Transverse colon (tissue), 4 donors: ENCODE measurements around the gene GLTPD2. TPM values are rescaled to one million over a fixed set of nuclear protein-coding genes. Genes with fewer than 3 reads are reported as not detected.
A peak's percentile ranks its signal among the peaks of the same experiment; 100 is the strongest.

Experiments
- DNase-seq: peaks from one replicate; pipeline ENCODE4 v3.0.0-alpha.2; 2019
- H3K27ac ChIP-seq, 4 donors: fragments of 200-600 bp; sonication (generic); 2 replicates each; pipeline ENCODE4 v1.5.1; 2016 to 2018; ENCODE audit warnings: inconsistent platforms in 4 of 4
- H3K27me3 ChIP-seq: fragments of 200-600 bp; sonication (generic); 2 replicates; pipeline ENCODE4 v1.5.1; 2017; ENCODE audit warnings: inconsistent platforms
- H3K36me3 ChIP-seq, 4 donors: fragments of 200-600 bp; sonication (generic); 2 replicates each; pipeline ENCODE4 v1.5.1; 2017 to 2019; ENCODE audit warnings: inconsistent platforms in 4 of 4
- H3K4me1 ChIP-seq, 4 donors: fragments of 200-600 bp; sonication (generic); 2 replicates each; pipeline ENCODE4 v1.5.1; 2017 to 2020; ENCODE audit warnings: inconsistent platforms in 4 of 4
- H3K4me3 ChIP-seq, 4 donors: fragments of 200-600 bp; sonication (generic); 1 replicate in 1 of 4; 2 replicates in 3 of 4; pipeline versions ENCODE4 v1.5.1 to v1.6.1; 2017 to 2019; ENCODE audit warnings: inconsistent platforms in 4 of 4
- H3K9me3 ChIP-seq, 2 donors: fragments of 200-600 bp; sonication (generic); 2 replicates each; pipeline ENCODE4 v1.5.1; 2017 to 2019; ENCODE audit warnings: inconsistent platforms in 2 of 2
- CTCF ChIP-seq, 5 experiments: fragments of 200-600 bp in 3 of 5; fragments of 450-650 bp in 2 of 5; sonication (generic) in 3 of 5; IDR thresholded peaks; 1 replicate in 2 of 5; 2 replicates in 3 of 5; pipeline ENCODE4 v1.5.1; 2016 to 2017; ENCODE audit warnings: antibody characterized with exemption in 5 of 5, inconsistent platforms in 3 of 5, mild to moderate bottlenecking in 2 of 5, moderate library complexity in 1 of 5
- EP300 ChIP-seq: sonication (generic); formaldehyde crosslinking; IDR thresholded peaks from one replicate; pipeline ENCODE4 v1.6.1; 2017; ENCODE audit warnings: antibody characterized with exemption, low read depth
- POLR2A ChIP-seq: fragments of 450-650 bp; IDR thresholded peaks from one replicate; pipeline ENCODE4 v1.6.1; 2016; ENCODE audit warnings: antibody characterized with exemption, mild to moderate bottlenecking, moderate library complexity
- POLR2AphosphoS5 ChIP-seq, 3 donors: sonication (generic); formaldehyde crosslinking; IDR thresholded peaks; one replicate each; pipeline ENCODE4 v1.6.1; 2016; ENCODE audit warnings: antibody characterized with exemption in 3 of 3
- WGBS, 2 donors: methylation state at CpG; one replicate each; pipeline ENCODE4 v1.1.5; 2018; ENCODE audit warnings: low coverage in 1 of 2; 5-methylcytosine and 5-hydroxymethylcytosine counted together
- in situ Hi-C, 4 donors: fragments of 200-750 bp; cut with MboI; loops; one replicate each; pipeline versions ENCODE4 v1.15.0 to v1.15.1; 2017; ENCODE audit warnings: low sequenced_read_pairs in 3 of 4, low pct_ligation_motif_present in 1 of 4, low pct_unique_long_range_greater_than_20kb in 1 of 4
- intact Hi-C: fragments of 100-400 bp; cut with DNase I; formaldehyde crosslinking; loops from one replicate; pipeline ENCODE4 v1.15.1; 2023; ENCODE audit warnings: low total_unique reads
- total RNA-seq, 4 donors: library from RNA; depleted of rRNA; stranded (reverse); fragments of >200 nt; gene quantifications; one replicate each; pipeline ENCODE4 v1.1.0, GENCODE V29; 2016

GLTPD2 gene
- total RNA-seq, 4 donors from 2014 or later = 0.41 to 1.7 TPM; not detected in 2

DNA sequence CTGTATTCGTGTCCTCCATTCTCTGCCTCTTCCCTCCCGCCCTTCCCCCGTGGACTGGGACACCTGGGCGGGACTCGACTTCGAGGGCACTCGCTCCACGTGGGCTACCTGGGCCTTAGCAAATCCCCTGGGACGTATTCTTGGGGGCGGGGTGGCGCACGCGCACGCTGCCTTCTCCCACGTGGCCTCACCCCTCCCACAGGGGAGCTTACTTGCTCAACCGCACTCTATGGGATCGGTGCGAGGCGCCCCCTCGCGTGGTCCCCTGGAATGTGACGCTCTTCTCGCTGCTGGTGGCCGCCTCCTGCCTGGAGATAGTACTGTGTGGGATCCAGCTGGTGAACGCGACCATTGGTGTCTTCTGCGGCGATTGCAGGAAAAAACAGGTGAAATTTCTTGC, 6.1 kb upstream of the GLTPD2 start:
- in situ Hi-C loops = loop anchor here (10.0 to 25.0 kb wide), 3 partner anchors 48 to 105 kb away; partner anchors contain the start of genes C17orf107 (in 2 of the 4), CXCL16 (in 1 of the 4), MED11 (in 1 of the 4) and ZMYND15 (in 1 of the 4)
- no peak for DNase-seq
- peaks cover 0 to 24% (median 21%) of the 10 kb centered on the region in 4 donors for H3K4me1 ChIP-seq
- H3K36me3 ChIP-seq = no peaks in the 10 kb centered on the region
- WGBS, 2 donors = 58 to 66% methylated on average over 8 to 28 of the region's 28 CpGs
- intact Hi-C loops = loop anchor here (10.0 kb wide), 1 partner anchor 48 kb away; the partner anchor contains the start of genes CXCL16, MED11 and ZMYND15
- H3K27ac ChIP-seq = no peak overlapping the region
- H3K9me3 ChIP-seq = no peaks in the 10 kb centered on the region
- TF ChIP-seq EP300 (no peak), CTCF (IDR thresholded peaks at IDR 0.05) (no peak), POLR2A (no peak), POLR2AphosphoS5 (IDR thresholded peaks at IDR 0.05) (no peak)
- H3K27me3 ChIP-seq = peaks cover 49% of the 10 kb centered on the region
- no peak overlapping the region for H3K4me3 ChIP-seq

- H3K4me3 ChIP-seq = peak overlapping the region in 1 of 4 donors; percentile 18
- peaks cover 11 to 39% (median 36%) of the 10 kb centered on the region in 4 donors for H3K4me1 ChIP-seq
- H3K36me3 ChIP-seq = no peaks in the 10 kb centered on the region
- no peak overlapping the region for H3K27ac ChIP-seq
- no peak for TF ChIP-seq POLR2AphosphoS5 (IDR thresholded peaks at IDR 0.05)
- TF ChIP-seq CTCF (IDR thresholded peaks at IDR 0.05) = no peak
- TF ChIP-seq POLR2A = no peak
- TF ChIP-seq EP300 = no peak
- H3K9me3 ChIP-seq = no peaks in the 10 kb centered on the region
- DNase-seq = no peak
- peaks cover 49% of the 10 kb centered on the region for H3K27me3 ChIP-seq
- WGBS, 2 donors = 22 to 41% methylated on average over 14 to 52 of the region's 61 CpGs
- in situ Hi-C loops (loop anchor here (10.0 to 25.0 kb wide), 3 partner anchors 51 to 102 kb away; partner anchors contain the start of genes C17orf107 (in 2 of the 4), CXCL16 (in 1 of the 4), MED11 (in 1 of the 4) and ZMYND15 (in 1 of the 4)), intact Hi-C loops (loop anchor here (5.0 to 10.0 kb wide), 2 partner anchors 51 to 102 kb away; partner anchors contain the start of genes CXCL16, MED11 and ZMYND15)
Observed at GRCh38 chr17:4785311-4786105, 3.3 kb upstream of the GLTPD2 start.

GRCh38 chr17:4786106-4786511, 2.7 kb upstream of the GLTPD2 start, which contains the start of gene VMO1:
Gene VMO1 (minus strand): TSS chr17:4786364. CDS start chr17:4786352, 12 bp downstream.
- WGBS, 2 donors = 30% methylated on average over 24 of the region's 24 CpGs; no CpG with 5 or more reads in 1 of the 2 donors
- peak within 1 kb of the TSS in 2 of 4 donors; percentile 7 to 21 for H3K4me3 ChIP-seq
- DNase-seq = peak; percentile 27
- H3K9me3 ChIP-seq = no peaks in the 10 kb centered on the region
- H3K27me3 ChIP-seq = peaks cover 49% of the 10 kb centered on the region
- in situ Hi-C loops = loop anchor here (10.0 to 25.0 kb wide), 3 partner anchors 51 to 101 kb away; partner anchors contain the start of genes C17orf107 (in 2 of the 4), CXCL16 (in 1 of the 4), MED11 (in 1 of the 4) and ZMYND15 (in 1 of the 4)
- H3K36me3 ChIP-seq = no peaks in the 10 kb centered on the region
- peaks cover 11 to 42% (median 38%) of the 10 kb centered on the region in 4 donors for H3K4me1 ChIP-seq
- TF ChIP-seq POLR2AphosphoS5 (IDR thresholded peaks at IDR 0.05) (peak in 1 of 3 donors; percentile 4), CTCF (IDR thresholded peaks at IDR 0.05) (no peak)
- H3K27ac ChIP-seq = peak within 1 kb of the TSS in 1 of 4 donors; percentile 13
- intact Hi-C loops = loop anchor here (5.0 to 10.0 kb wide), 2 partner anchors 51 to 101 kb away; partner anchors contain the start of genes CXCL16, MED11 and ZMYND15

- intact Hi-C loops (loop anchor here (5.0 to 10.0 kb wide), 2 partner anchors 52 to 101 kb away; partner anchors contain the start of genes CXCL16, MED11 and ZMYND15), in situ Hi-C loops (loop anchor here (10.0 to 25.0 kb wide), 3 partner anchors 52 to 101 kb away; partner anchors contain the start of genes C17orf107 (in 2 of the 4), CXCL16 (in 1 of the 4), MED11 (in 1 of the 4) and ZMYND15 (in 1 of the 4))
- peak overlapping the region in 1 of 4 donors; percentile 13 for H3K27ac ChIP-seq
- H3K4me3 ChIP-seq = peak overlapping the region in 2 of 4 donors; percentile 7 to 21
- no peaks in the 10 kb centered on the region for H3K36me3 ChIP-seq
- H3K4me1 ChIP-seq = peaks cover 11 to 42% (median 38%) of the 10 kb centered on the region in 4 donors
- H3K9me3 ChIP-seq = no peaks in the 10 kb centered on the region
- no peak for DNase-seq
- H3K27me3 ChIP-seq = peaks cover 45% of the 10 kb centered on the region
- WGBS, 2 donors = 30% methylated on average over 6 of the region's 6 CpGs; no CpG with 5 or more reads in 1 of the 2 donors
- no peak for TF ChIP-seq EP300
- TF ChIP-seq POLR2A = no peak
- TF ChIP-seq POLR2AphosphoS5 (IDR thresholded peaks at IDR 0.05) = peak in 1 of 3 donors; percentile 1
Observed at GRCh38 chr17:4786516-4786915, 2.2 kb upstream of the GLTPD2 start.
